A549 (cell line): ENCODE data around the gene BEX3.

Experiments used
- CTCF ChIP-seq: fragments of >200 bp; sonication (Bioruptor Twin); formaldehyde crosslinking; IDR thresholded peaks from 3 replicates; pipeline ENCODE4 v1.5.1; 2016
- KDM5A ChIP-seq: fragments of 200-600 bp; sonication (generic); IDR thresholded peaks from 2 replicates; pipeline ENCODE4 v1.6.1; 2016; ENCODE audit warnings: antibody characterized with exemption, mild to moderate bottlenecking
- PBX3 ChIP-seq: IDR thresholded peaks from 2 replicates; pipeline ENCODE4 v1.6.1; 2012
- PHF8 ChIP-seq: fragments of 200-600 bp; sonication (generic); IDR thresholded peaks from 2 replicates; pipeline ENCODE4 v1.6.1; 2016; ENCODE audit warnings: low read depth, mild to moderate bottlenecking, antibody characterized with exemption, moderate library complexity, borderline replicate concordance
- POLR2A ChIP-seq: IDR thresholded peaks from 2 replicates; pipeline ENCODE4 v1.6.1; 2012; ENCODE audit warnings: mild to moderate bottlenecking, low read length

- TF ChIP-seq POLR2A (no peak), KDM5A (no peak), PHF8 (no peak), PBX3 (no peak), CTCF (no peak)
These were observed 13.3 kb upstream of the BEX3 start for GRCh38 chrX:103363046-103363445.
